Neural progenitor cell (in vitro differentiated cells): ENCODE results near the gene BRAT1. TPM values are rescaled to one million over a fixed set of nuclear protein-coding genes. Genes with fewer than 3 reads are reported as not detected.
A peak's percentile ranks its signal among the peaks of the same experiment; 100 is the strongest.

Experiments
- DNase-seq: peaks from one replicate; pipeline ENCODE4 v3.0.0-alpha.2; 2016; ENCODE audit warnings: low spot score
- H2AFZ ChIP-seq: fragments of 200-600 bp; sonication (generic); replicated peaks from 2 replicates; pipeline ENCODE4 v1.6.1; 2016; ENCODE audit warnings: antibody characterized with exemption
- H3F3A ChIP-seq: fragments of 200-600 bp; sonication (generic); 2 replicates; pipeline ENCODE4 v1.6.1; 2016; ENCODE audit warnings: antibody characterized with exemption, low read depth
- H3K27ac ChIP-seq: fragments of 200-600 bp; sonication (generic); 2 replicates; pipeline ENCODE4 v1.5.1; 2016; ENCODE audit warnings: mild to moderate bottlenecking
- H3K27me3 ChIP-seq: fragments of 200-600 bp; sonication (generic); 2 replicates; pipeline ENCODE4 v1.6.1; 2016; ENCODE audit warnings: mild to moderate bottlenecking, moderate library complexity
- H3K36me3 ChIP-seq: fragments of 200-600 bp; sonication (generic); 2 replicates; pipeline ENCODE4 v1.5.1; 2016
- H3K4me1 ChIP-seq: fragments of 200-600 bp; sonication (generic); 2 replicates; pipeline ENCODE4 v1.6.1; 2016; ENCODE audit warnings: mixed run types
- H3K4me2 ChIP-seq: fragments of 200-600 bp; sonication (generic); 2 replicates; pipeline ENCODE4 v1.6.1; 2016
- H3K4me3 ChIP-seq: fragments of 200-600 bp; sonication (generic); 2 replicates; pipeline ENCODE4 v1.5.1; 2016
- H3K79me2 ChIP-seq: fragments of 200-600 bp; sonication (generic); 2 replicates; pipeline ENCODE4 v1.6.1; 2016; ENCODE audit warnings: low read depth
- H3K9ac ChIP-seq: fragments of 200-600 bp; sonication (generic); 2 replicates; pipeline ENCODE4 v1.6.1; 2016
- H3K9me3 ChIP-seq: fragments of 200-600 bp; sonication (generic); 2 replicates; pipeline ENCODE4 v1.5.1; 2016; ENCODE audit warnings: low read depth
- H4K20me1 ChIP-seq: fragments of 200-600 bp; sonication (generic); 2 replicates; pipeline ENCODE4 v1.6.1; 2016; ENCODE audit warnings: low read depth
- H3K27ac Mint-ChIP-seq: 3 replicates; pipeline ENCODE4 v1.8.0; 2021; ENCODE audit warnings: mixed read lengths
- H3K27me3 Mint-ChIP-seq: 2 replicates; pipeline ENCODE4 v1.8.0; 2022; ENCODE audit warnings: low read depth, mild to moderate bottlenecking, inconsistent platforms, moderate library complexity, mixed read lengths; ENCODE audit not compliant: insufficient read depth
- H3K36me3 Mint-ChIP-seq: 3 replicates; pipeline ENCODE4 v1.8.0; 2021; ENCODE audit warnings: mixed read lengths
- H3K4me1 Mint-ChIP-seq: 3 replicates; pipeline ENCODE4 v1.8.0; 2021; ENCODE audit warnings: mixed read lengths
- H3K4me3 Mint-ChIP-seq: 3 replicates; pipeline ENCODE4 v1.8.0; 2021; ENCODE audit warnings: mild to moderate bottlenecking, moderate library complexity, mixed read lengths
- H3K9me3 Mint-ChIP-seq: 3 replicates; pipeline ENCODE4 v1.8.0; 2020; ENCODE audit warnings: mixed read lengths
- EZH2 ChIP-seq: fragments of 200-600 bp; sonication (generic); IDR thresholded peaks from 2 replicates; pipeline ENCODE4 v1.6.1; 2017; ENCODE audit warnings: antibody characterized with exemption, mild to moderate bottlenecking, moderate library complexity
- EZH2phosphoT487 ChIP-seq: fragments of 200-600 bp; sonication (generic); IDR thresholded peaks from 2 replicates; pipeline ENCODE4 v1.6.1; 2017; ENCODE audit warnings: antibody characterized with exemption
- total RNA-seq: library from RNA; depleted of rRNA; stranded (reverse); fragments of >200 nt; gene quantifications from 2 replicates; pipeline ENCODE4 v1.2.3, GENCODE V29; 2015; ENCODE audit warnings: low replicate concordance
- TF ChIP-seq, protein P1 (sequence below): fragments of 200-600 bp; sonication (generic); IDR thresholded peaks from 2 replicates; pipeline ENCODE4 v1.5.1; 2017; ENCODE audit warnings: antibody characterized with exemption, mild to moderate bottlenecking

BRAT1 gene
- total RNA-seq, 1 donor from 2014 or later, result 9.3 TPM

GRCh38 chr7:2522780-2523433 lies 32.4 kb downstream of the BRAT1 start:
- Histone ChIP-seq H3K9ac (no peak overlapping the region), H3K4me1 (peaks cover 57% of the 10 kb centered on the region), H3K27me3 (peaks cover 10% of the 10 kb centered on the region), H3K9me3 (no peaks in the 10 kb centered on the region), H4K20me1 (peaks cover 79% of the 10 kb centered on the region), H3F3A (peaks cover 64% of the 10 kb centered on the region), H3K27ac (peak overlapping the region; percentile 69), H3K4me2 (peak overlapping the region; percentile 90), H3K4me3 (peak overlapping the region; percentile 74), H3K36me3 (no peaks in the 10 kb centered on the region), H2AFZ (no peak overlapping the region), H3K79me2 (peaks cover 69% of the 10 kb centered on the region)
- peaks cover 4% of the 10 kb centered on the region for H3K36me3 Mint-ChIP-seq
- H3K9me3 Mint-ChIP-seq, result no peaks in the 10 kb centered on the region
- H3K4me3 Mint-ChIP-seq, result peak overlapping the region; percentile 96
- TF ChIP-seq, protein P1, sequence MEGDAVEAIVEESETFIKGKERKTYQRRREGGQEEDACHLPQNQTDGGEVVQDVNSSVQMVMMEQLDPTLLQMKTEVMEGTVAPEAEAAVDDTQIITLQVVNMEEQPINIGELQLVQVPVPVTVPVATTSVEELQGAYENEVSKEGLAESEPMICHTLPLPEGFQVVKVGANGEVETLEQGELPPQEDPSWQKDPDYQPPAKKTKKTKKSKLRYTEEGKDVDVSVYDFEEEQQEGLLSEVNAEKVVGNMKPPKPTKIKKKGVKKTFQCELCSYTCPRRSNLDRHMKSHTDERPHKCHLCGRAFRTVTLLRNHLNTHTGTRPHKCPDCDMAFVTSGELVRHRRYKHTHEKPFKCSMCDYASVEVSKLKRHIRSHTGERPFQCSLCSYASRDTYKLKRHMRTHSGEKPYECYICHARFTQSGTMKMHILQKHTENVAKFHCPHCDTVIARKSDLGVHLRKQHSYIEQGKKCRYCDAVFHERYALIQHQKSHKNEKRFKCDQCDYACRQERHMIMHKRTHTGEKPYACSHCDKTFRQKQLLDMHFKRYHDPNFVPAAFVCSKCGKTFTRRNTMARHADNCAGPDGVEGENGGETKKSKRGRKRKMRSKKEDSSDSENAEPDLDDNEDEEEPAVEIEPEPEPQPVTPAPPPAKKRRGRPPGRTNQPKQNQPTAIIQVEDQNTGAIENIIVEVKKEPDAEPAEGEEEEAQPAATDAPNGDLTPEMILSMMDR, result no peak
- peaks cover 49% of the 10 kb centered on the region for H3K4me1 Mint-ChIP-seq
- peak overlapping the region; percentile 84 for H3K27ac Mint-ChIP-seq
- peak; percentile 88 for DNase-seq
- peaks cover 10% of the 10 kb centered on the region for H3K27me3 Mint-ChIP-seq

GRCh38 chr7:2521952-2522591 lies 33.3 kb downstream of the BRAT1 start:
- Mint-ChIP-seq H3K4me3 (peak overlapping the region; percentile 96), H3K27ac (no peak overlapping the region), H3K4me1 (peaks cover 49% of the 10 kb centered on the region), H3K27me3 (peaks cover 13% of the 10 kb centered on the region), H3K9me3 (no peaks in the 10 kb centered on the region), H3K36me3 (peaks cover 4% of the 10 kb centered on the region)
- Histone ChIP-seq H4K20me1 (peaks cover 70% of the 10 kb centered on the region), H3F3A (peaks cover 63% of the 10 kb centered on the region), H3K9ac (no peak overlapping the region), H3K27me3 (peaks cover 10% of the 10 kb centered on the region), H3K36me3 (no peaks in the 10 kb centered on the region), H2AFZ (no peak overlapping the region), H3K9me3 (no peaks in the 10 kb centered on the region), H3K4me3 (peak overlapping the region; percentile 74), H3K27ac (no peak overlapping the region), H3K79me2 (peaks cover 67% of the 10 kb centered on the region), H3K4me1 (peaks cover 66% of the 10 kb centered on the region), H3K4me2 (peak overlapping the region; percentile 90)
- TF ChIP-seq, protein P1, result peak; percentile 17
- TF ChIP-seq EZH2phosphoT487, result no peak
- peak; percentile 47 for DNase-seq

DNA sequence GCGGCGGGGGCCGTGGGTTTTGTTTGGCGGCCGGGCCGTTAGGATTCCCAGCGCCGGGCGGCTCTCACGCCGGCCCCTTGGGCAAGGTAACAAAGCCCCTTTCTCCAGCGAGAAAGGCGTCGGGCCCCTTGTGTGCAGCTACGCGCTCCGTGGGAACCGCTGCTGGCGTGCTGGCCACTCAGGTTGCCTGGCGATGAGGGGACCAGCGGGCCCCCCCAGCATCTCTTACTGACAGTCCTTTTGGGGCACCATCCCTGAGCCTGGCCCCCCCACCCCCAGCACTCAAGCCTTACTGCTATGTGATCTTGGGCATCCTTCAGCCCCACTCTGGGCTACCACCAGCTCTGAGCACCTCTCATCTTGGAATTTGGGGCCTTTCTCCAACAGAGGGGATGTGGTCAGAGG lies 34.0 kb downstream of the BRAT1 start:
- DNase-seq, result peak; percentile 66
- peaks cover 4% of the 10 kb centered on the region for H3K36me3 Mint-ChIP-seq
- H3K79me2 ChIP-seq, result peaks cover 61% of the 10 kb centered on the region
- no peaks in the 10 kb centered on the region for H3K9me3 Mint-ChIP-seq
- peak overlapping the region; percentile 74 for H3K4me3 ChIP-seq
- H2AFZ ChIP-seq, result no peak overlapping the region
- no peaks in the 10 kb centered on the region for H3K9me3 ChIP-seq
- H3K36me3 ChIP-seq, result no peaks in the 10 kb centered on the region
- H3K4me3 Mint-ChIP-seq, result peak overlapping the region; percentile 96
- no peak for TF ChIP-seq EZH2phosphoT487
- no peak for TF ChIP-seq EZH2
- TF ChIP-seq, protein P1, result no peak
- H3K27ac Mint-ChIP-seq, result no peak overlapping the region
- H3K4me2 ChIP-seq, result peak overlapping the region; percentile 90
- H3K27me3 Mint-ChIP-seq, result peaks cover 13% of the 10 kb centered on the region
- peaks cover 10% of the 10 kb centered on the region for H3K27me3 ChIP-seq
- peaks cover 63% of the 10 kb centered on the region for H4K20me1 ChIP-seq
- peaks cover 51% of the 10 kb centered on the region for H3K4me1 Mint-ChIP-seq
- no peak overlapping the region for H3K27ac ChIP-seq
- peaks cover 71% of the 10 kb centered on the region for H3K4me1 ChIP-seq
- peak overlapping the region; percentile 43 for H3K9ac ChIP-seq
- H3F3A ChIP-seq, result peaks cover 68% of the 10 kb centered on the region
